ENCODE data around the gene WDR59. TPM values are rescaled to one million over a fixed set of nuclear protein-coding genes. Genes with fewer than 3 reads are reported as not detected.
"Not testable (repeated sequence)": the region's sequence is repeated elsewhere in the genome, so short reads cannot be mapped to it uniquely, and the experiment has no call there.

WDR59 gene, protein sequence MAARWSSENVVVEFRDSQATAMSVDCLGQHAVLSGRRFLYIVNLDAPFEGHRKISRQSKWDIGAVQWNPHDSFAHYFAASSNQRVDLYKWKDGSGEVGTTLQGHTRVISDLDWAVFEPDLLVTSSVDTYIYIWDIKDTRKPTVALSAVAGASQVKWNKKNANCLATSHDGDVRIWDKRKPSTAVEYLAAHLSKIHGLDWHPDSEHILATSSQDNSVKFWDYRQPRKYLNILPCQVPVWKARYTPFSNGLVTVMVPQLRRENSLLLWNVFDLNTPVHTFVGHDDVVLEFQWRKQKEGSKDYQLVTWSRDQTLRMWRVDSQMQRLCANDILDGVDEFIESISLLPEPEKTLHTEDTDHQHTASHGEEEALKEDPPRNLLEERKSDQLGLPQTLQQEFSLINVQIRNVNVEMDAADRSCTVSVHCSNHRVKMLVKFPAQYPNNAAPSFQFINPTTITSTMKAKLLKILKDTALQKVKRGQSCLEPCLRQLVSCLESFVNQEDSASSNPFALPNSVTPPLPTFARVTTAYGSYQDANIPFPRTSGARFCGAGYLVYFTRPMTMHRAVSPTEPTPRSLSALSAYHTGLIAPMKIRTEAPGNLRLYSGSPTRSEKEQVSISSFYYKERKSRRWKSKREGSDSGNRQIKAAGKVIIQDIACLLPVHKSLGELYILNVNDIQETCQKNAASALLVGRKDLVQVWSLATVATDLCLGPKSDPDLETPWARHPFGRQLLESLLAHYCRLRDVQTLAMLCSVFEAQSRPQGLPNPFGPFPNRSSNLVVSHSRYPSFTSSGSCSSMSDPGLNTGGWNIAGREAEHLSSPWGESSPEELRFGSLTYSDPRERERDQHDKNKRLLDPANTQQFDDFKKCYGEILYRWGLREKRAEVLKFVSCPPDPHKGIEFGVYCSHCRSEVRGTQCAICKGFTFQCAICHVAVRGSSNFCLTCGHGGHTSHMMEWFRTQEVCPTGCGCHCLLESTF
- total RNA-seq = 10 to 100 TPM; 58.3 to 58.4 TPM

DNA sequence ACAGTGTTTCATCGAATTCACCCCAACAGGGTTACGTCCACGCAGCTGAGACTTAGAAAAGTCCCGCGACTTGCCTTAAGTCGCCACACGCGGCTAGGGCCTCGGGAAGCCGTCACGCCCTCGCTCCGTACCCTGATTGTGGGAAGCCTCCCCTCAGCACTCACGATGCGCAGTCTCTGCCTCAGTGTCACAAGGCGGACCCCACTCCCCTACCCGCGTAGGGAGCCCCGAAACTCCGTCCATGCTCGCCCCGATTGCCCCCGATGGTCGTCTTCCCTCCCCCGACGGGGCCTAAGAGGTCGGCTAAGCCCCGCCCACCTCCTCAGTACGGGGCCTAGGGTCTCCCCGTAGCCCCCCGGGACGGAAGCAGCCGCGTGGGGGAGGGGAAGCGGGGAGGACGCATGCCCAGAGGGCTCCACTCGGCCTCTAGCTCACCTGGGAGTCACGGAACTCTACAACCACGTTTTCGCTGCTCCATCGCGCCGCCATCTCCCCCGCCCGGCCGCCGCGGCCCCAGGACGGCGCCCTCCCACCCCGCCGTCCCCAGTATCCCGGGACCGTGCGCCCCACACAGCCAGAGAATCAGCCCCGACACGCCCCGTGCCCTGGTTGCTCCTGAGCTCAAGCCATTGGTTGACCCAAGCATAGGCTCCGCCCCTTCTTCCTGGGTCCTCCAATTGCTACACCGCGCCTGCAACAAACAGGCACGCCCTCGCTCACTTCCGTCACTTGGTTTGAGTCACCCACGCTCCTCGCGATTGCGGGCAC, at the start of gene WDR59:
Gene WDR59 (minus strand): TSS at position 595 of the 768 bp plus-strand sequence. CDS start 106 bp downstream, at position 489.
- peak within 1 kb of the TSS; percentile 84 for H3K4me3 Mint-ChIP-seq
- peak within 1 kb of the TSS; percentile 89 for H3K27ac Mint-ChIP-seq
- H3K36me3 Mint-ChIP-seq = peaks cover 2% of the 10 kb centered on the region
- no peaks in the 10 kb centered on the region for H3K27me3 Mint-ChIP-seq
- no peaks in the 10 kb centered on the region for H3K9me3 Mint-ChIP-seq
- DNase-seq = peak; percentile 99
- peaks cover 15% of the 10 kb centered on the region for H3K4me1 Mint-ChIP-seq

DNA sequence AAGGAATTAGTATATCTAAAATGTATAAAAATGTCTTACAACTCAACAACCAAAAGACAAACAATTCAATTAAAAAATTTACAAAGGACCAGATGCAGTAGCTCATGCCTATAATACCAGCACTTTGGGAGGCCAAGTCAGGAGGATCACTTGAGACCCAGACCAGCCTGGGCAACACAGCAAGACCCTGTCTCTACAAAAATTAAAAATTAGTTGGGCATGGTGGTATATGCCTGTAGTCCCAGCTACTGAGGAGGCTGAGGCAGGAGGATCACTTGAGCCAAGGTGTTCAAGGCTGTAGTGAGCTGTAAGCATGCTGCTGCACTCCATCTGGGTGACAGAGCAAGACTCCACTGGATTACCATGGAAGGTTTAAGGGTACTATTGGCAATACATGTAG, 47.7 kb upstream of the WDR59 start:
- DNase-seq = no peak
- no peak overlapping the region for H3K27ac Mint-ChIP-seq
- H3K36me3 Mint-ChIP-seq = peaks cover 8% of the 10 kb centered on the region
- no peaks in the 10 kb centered on the region for H3K27me3 Mint-ChIP-seq
- no peaks in the 10 kb centered on the region for H3K4me1 Mint-ChIP-seq
- H3K4me3 Mint-ChIP-seq = no peak overlapping the region
- peaks cover 2% of the 10 kb centered on the region for H3K9me3 Mint-ChIP-seq

DNA sequence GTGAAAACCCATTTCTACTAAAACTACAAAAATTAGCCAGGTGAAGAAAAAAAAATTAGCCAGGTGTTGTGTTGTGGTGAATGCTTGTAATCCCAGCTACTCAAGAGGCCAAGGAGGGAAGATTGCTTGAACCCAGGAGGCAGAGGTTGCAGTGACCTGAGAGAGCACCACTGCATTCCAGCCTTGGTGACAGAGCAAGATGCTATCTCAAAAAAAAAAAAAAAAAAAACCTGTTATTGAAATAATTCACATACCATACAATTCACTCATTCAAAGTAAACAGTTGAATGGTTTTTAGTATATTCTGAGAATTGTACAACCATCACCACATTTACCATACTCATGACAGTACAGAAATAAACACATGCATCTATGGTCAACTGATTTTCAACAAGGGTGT, 44.9 kb upstream of the WDR59 start:
- DNase-seq = no peak
- Mint-ChIP-seq H3K27ac (no peak overlapping the region), H3K4me1 (peaks cover 3% of the 10 kb centered on the region), H3K4me3 (no peak overlapping the region), H3K9me3 (no peaks in the 10 kb centered on the region), H3K36me3 (no peaks in the 10 kb centered on the region), H3K27me3 (no peaks in the 10 kb centered on the region)

DNA sequence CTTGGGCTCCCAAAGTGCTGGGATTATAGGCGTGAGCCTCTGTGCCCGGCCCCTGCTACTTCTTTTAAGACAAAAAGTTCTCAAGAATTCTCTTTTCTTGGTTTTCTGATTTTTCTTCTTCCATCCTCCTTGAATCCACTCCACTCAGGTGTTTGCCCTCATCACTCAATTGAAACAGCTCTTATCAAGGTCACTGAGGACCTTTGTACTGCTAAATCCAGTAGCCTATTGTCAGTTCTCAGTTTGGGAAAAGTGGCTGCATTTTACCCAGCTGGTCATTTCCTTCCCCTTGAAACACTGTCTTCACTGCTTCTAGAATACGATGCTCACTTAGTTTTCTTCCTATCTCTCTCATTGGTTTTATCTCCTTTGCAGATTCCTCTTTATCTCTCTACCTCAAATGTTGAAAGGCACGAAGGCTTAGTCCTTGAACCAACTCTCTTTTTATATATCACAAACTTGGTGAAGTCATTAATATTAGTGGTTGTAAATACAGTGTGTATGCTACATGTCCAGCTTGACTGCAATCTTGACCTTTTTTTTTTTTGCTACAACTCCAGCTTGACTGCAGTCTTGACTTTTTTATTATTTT, 43.7 kb upstream of the WDR59 start:
- Mint-ChIP-seq H3K4me1 (peaks cover 10% of the 10 kb centered on the region), H3K4me3 (no peak overlapping the region), H3K27ac (no peak overlapping the region), H3K27me3 (no peaks in the 10 kb centered on the region), H3K36me3 (no peaks in the 10 kb centered on the region), H3K9me3 (no peaks in the 10 kb centered on the region)
- DNase-seq = no peak

DNA sequence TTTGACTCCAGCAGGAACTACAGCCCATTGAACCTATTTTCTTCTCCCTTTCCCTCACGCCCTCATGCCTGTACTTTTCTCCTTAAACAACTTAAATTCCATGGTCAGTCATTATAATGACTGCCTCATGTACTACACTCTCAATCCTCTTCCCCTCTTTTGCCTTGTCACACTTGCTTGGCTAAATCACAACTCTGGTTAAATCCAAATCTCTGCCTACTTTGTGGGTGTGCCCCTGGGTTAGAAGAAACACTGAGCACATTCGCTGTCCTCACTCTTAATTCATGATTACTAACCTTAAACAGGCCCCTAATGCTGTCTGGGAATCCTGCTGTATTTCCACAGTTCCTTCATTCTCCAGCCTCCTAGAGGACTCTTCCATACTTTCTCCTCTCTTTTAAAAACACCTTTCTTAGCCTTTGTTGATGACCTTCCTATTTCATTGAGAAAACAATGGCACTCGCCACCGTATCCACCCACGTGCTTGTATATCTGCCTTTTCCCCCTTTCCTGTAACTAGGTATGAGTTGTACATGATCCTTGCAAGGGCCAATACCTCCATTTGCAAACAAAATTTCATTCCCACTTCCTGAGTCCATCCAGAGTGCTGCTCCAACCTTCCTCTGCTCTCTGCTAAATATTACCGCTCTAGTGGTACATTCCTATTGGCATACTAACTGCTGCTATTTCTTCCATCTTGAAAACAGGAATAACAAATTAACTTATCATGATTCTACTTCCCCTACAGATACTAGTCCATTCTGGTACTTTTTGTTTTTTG, 42.8 kb upstream of the WDR59 start:
- no peak overlapping the region for H3K4me3 Mint-ChIP-seq

DNA sequence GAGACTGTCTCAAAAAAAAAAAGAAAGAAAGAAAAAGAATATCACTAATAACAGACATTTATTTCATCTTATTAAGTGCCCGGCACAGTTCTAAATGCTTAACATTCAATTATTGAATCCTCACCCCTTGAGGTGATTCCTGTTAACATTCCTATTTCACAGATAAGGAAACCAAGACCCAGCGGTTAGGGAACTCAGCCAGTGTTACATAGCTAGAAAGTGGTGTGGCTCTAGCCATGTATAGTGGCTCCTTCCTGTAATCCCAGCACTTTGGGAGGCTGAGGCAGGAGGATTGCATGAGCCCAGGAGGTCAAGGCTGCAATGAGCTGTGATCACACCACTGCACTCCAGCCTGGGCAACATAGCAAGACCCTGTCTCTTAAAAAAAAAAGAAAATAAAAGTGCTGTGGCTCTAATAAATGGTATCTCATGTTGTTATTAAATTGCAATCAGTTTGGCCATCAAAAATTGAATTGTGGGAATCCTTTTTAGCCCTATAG, 42.0 kb upstream of the WDR59 start:
- Mint-ChIP-seq H3K9me3 (peaks cover 4% of the 10 kb centered on the region), H3K36me3 (peaks cover 5% of the 10 kb centered on the region), H3K4me3 (no peak overlapping the region), H3K27me3 (no peaks in the 10 kb centered on the region), H3K4me1 (peaks cover 16% of the 10 kb centered on the region), H3K27ac (no peak overlapping the region)
- DNase-seq = no peak

More for the DNA sequence above, 42.8 kb upstream of the WDR59 start:
- H3K4me1 Mint-ChIP-seq = peaks cover 15% of the 10 kb centered on the region
- peaks cover 2% of the 10 kb centered on the region for H3K9me3 Mint-ChIP-seq
- H3K27me3 Mint-ChIP-seq = no peaks in the 10 kb centered on the region
- H3K36me3 Mint-ChIP-seq = peaks cover 3% of the 10 kb centered on the region
- no peak overlapping the region for H3K27ac Mint-ChIP-seq
- DNase-seq = no peak

DNA sequence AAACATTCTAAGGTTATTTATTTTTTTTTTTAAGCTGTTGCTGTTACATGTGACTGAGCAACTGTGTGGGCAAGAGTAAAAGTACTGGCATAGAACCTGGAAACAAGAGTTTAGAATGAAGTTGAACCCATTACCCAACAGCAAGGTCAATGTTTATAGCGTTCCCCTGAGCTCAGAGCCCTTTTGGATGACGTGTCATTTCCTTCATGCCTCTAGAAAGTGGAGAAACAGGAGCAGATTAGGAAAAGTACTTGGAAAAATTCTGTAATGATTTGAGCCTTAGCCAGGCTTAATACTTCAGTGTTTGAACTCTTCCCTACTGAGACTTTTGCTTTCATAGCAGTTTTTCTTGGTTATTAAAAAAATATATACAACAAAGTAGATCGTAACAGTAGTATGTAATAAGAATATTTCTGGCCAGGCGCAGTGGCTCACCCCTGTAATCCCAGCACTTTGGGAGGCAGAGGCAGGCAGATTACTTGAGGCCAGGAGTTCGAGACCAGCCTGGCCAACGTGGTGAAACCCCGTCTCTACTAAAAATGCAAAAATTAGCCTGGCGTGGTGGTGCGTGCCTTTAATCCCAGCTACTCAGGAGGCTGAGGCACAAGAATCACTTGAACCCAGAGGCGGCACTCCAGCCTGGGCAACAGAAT, 41.4 kb upstream of the WDR59 start:
- not testable (repeated sequence) for H3K27ac Mint-ChIP-seq, H3K4me3 Mint-ChIP-seq, DNase-seq, H3K9me3 Mint-ChIP-seq, H3K27me3 Mint-ChIP-seq
- H3K4me1 Mint-ChIP-seq = peaks cover 16% of the 10 kb centered on the region
- peaks cover 11% of the 10 kb centered on the region for H3K36me3 Mint-ChIP-seq

DNA sequence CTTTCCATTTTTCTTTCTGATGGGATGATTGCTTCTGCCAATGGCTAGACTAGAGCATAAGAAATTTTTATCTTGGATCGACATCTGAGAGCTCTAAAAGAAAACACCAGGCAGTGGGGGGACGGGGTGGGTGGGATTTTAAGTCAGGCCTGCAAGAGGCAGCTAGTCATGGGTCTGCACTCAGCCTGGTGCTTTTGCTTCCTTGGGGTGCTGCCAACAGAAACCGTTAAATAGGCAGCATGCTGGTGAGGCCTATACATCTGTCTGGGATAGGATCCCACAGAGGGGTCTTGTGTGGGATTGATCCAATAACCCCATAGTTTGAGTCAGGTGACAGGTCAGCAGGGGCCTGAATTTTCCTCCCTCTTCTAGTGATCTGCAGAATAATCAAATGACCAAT, 40.8 kb upstream of the WDR59 start:
- Mint-ChIP-seq H3K4me1 (peaks cover 16% of the 10 kb centered on the region), H3K27ac (no peak overlapping the region), H3K27me3 (no peaks in the 10 kb centered on the region), H3K36me3 (peaks cover 17% of the 10 kb centered on the region), H3K9me3 (peaks cover 14% of the 10 kb centered on the region), H3K4me3 (no peak overlapping the region)
- no peak for DNase-seq

DNA sequence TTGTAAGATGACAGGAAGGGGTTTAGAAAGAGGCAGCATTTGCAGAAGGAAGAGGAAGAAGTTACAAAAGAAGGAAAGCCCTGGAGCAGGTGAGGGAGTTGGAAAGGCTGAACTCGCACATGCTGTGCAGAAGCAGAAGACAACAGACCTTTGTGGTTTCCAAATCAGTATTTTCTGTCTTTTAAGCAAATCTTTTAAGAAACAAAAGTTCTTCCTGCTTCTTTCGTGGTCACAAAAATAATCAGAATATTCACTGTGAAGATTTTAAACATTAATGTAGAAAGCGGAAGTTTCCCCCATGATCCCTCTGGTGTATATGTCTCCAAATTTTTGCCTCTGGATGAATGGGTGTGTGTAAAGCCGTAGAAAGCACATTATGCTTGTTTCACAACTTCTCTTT, 39.7 kb upstream of the WDR59 start:
- Mint-ChIP-seq H3K4me3 (no peak overlapping the region), H3K36me3 (peaks cover 17% of the 10 kb centered on the region), H3K9me3 (peaks cover 15% of the 10 kb centered on the region), H3K27ac (no peak overlapping the region), H3K4me1 (peaks cover 16% of the 10 kb centered on the region), H3K27me3 (no peaks in the 10 kb centered on the region)
- no peak for DNase-seq

DNA sequence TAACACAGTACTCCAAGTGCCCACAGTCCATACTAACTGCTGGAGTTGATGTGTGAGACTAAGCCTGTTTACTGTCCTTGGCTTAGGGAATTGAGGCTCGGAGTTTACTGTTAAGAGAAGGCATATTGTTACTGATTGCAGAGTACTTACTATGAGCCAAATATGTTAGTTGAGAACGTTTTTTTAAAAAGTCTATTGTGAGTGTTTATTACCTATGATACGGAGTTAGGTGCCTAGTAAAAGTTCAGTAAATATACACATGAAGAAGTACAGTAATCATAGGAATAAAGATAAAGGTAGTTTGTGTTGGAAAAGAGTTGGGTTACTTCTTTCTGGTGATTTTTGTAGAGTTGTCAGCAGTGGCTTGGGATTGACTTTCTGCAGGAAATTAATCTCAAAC, 39.3 kb upstream of the WDR59 start:
- Mint-ChIP-seq H3K27me3 (no peaks in the 10 kb centered on the region), H3K36me3 (peaks cover 17% of the 10 kb centered on the region), H3K4me3 (no peak overlapping the region), H3K27ac (no peak overlapping the region), H3K9me3 (peaks cover 15% of the 10 kb centered on the region), H3K4me1 (peaks cover 19% of the 10 kb centered on the region)
- no peak for DNase-seq

DNA sequence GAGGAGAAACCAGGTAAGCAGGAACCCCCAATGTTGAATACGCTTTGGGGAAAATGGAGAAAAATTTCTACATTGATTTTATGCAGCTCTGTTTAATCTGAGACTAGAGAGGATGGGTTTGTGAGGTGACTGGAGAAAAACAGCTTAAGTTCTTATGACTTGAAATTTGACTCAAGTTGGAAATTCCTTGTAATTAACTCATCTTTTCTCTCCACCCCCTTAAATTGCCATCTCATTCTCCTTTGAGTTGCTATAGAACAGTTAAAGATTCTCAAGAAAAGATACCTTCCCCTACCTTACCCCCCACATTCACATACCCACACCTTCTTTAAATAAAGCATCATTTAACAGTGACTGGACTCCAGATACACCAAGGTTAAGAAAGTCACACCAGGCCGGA, 38.1 kb upstream of the WDR59 start:
- Mint-ChIP-seq H3K27me3 (no peaks in the 10 kb centered on the region), H3K36me3 (peaks cover 17% of the 10 kb centered on the region), H3K4me1 (peaks cover 20% of the 10 kb centered on the region), H3K27ac (peak overlapping the region; percentile 35), H3K4me3 (no peak overlapping the region), H3K9me3 (peaks cover 15% of the 10 kb centered on the region)
- no peak for DNase-seq

DNA sequence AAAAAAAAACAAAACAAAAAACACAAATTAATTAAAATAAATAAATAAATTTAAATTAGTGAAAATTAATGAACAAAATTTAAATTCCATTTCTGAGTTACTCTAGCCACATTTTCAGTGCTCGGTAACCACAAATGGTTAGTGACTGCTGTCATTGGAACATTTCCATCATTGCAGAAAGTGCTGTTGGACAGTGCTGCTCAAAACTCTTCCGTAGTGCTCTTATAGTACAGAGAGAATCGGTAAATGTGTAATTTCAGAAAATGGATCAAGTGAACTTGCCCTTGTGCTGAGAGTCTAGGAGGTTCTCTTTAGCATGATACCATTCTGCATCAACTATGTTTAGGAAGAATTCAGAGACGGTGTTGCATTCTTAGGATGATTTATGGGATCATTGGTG, 37.6 kb upstream of the WDR59 start:
- Mint-ChIP-seq H3K4me3 (no peak overlapping the region), H3K27me3 (no peaks in the 10 kb centered on the region), H3K27ac (no peak overlapping the region), H3K4me1 (peaks cover 20% of the 10 kb centered on the region), H3K36me3 (peaks cover 17% of the 10 kb centered on the region), H3K9me3 (peaks cover 15% of the 10 kb centered on the region)
- no peak for DNase-seq

DNA sequence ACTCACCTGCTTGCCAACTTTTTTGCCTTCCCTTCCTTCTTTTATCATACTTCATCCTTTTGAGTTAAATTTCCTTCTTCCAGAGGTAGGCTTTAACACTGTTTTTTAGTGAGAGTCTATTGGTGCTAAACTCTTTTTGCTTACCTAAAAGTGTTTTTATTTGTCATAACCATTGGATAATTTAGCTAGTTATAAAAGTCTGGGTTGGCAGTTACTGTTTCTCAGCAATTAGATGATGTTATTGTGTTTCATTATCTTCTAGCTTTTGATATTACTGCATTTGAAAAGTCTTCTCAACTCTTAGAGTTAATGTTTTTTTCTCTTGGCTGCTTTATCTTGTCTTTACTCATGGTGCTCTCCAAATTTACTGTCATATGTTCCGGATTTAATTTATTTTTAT, 36.5 kb upstream of the WDR59 start:
- H3K9me3 Mint-ChIP-seq = peaks cover 15% of the 10 kb centered on the region
- H3K4me3 Mint-ChIP-seq = no peak overlapping the region
- peaks cover 17% of the 10 kb centered on the region for H3K36me3 Mint-ChIP-seq
- no peak for DNase-seq
- H3K27me3 Mint-ChIP-seq = no peaks in the 10 kb centered on the region
- H3K27ac Mint-ChIP-seq = no peak overlapping the region
- peaks cover 20% of the 10 kb centered on the region for H3K4me1 Mint-ChIP-seq

Measured in activated naive CD8-positive, alpha-beta T cell treated with anti-CD3 and anti-CD28 coated beads for 36 hours (primary cell).